K562 (cell line): Measurements from ENCODE around the gene ZNF24. TPM values are rescaled to one million over a fixed set of nuclear protein-coding genes. Genes with fewer than 3 reads are reported as not detected.
A peak's percentile ranks its signal among the peaks of the same experiment; 100 is the strongest.

Experiments
- AFF1 ChIP-seq, 2 experiments: fragments of 450-650 bp; IDR thresholded peaks; 2 replicates each; pipeline ENCODE4 v1.6.1; 2018; ENCODE audit warnings: mild to moderate bottlenecking in 2 of 2, low read depth in 1 of 2; ENCODE audit not compliant: partially characterized antibody in 2 of 2
- BACH1 ChIP-seq: fragments of 200-800 bp; sonication (Bioruptor generic); IDR thresholded peaks from 2 replicates; pipeline ENCODE4 v1.6.1; 2016; ENCODE audit warnings: missing genetic modification characterization, missing compliant biosample characterization
- EP300 ChIP-seq: IDR thresholded peaks from 2 replicates; pipeline ENCODE4 v1.6.1; 2012; ENCODE audit warnings: low read length, improper control_type of control experiment
- FOXP1 ChIP-seq: sonication (generic); formaldehyde crosslinking; IDR thresholded peaks from 2 replicates; pipeline ENCODE4 v1.8.0; 2022; ENCODE audit warnings: mild to moderate bottlenecking, missing genetic modification reagents
- GATA2 ChIP-seq: sonication (generic); formaldehyde crosslinking; IDR thresholded peaks from 2 replicates; pipeline ENCODE4 v1.4.0; 2020; ENCODE audit warnings: mild to moderate bottlenecking, missing genetic modification reagents
- IFI16 ChIP-seq: fragments of 250-450 bp; sonication (Bioruptor Pico); IDR thresholded peaks from 2 replicates; pipeline ENCODE4 v2.1.2; 2022; ENCODE audit warnings: mild to moderate bottlenecking, inconsistent platforms
- KLF6 ChIP-seq: fragments of 250-450 bp; sonication (Bioruptor Pico); IDR thresholded peaks from 2 replicates; pipeline ENCODE4 v1.4.0; 2020; ENCODE audit warnings: mild to moderate bottlenecking, moderate library complexity, borderline replicate concordance
- MXD1 ChIP-seq: fragments of 250-450 bp; sonication (Bioruptor Pico); IDR thresholded peaks from 2 replicates; pipeline ENCODE4 v1.8.0; 2021; ENCODE audit warnings: borderline replicate concordance, mild to moderate bottlenecking, moderate library complexity; ENCODE audit not compliant: poor library complexity, severe bottlenecking
- NRF1 ChIP-seq, 2 experiments: fragments of 450-650 bp; IDR thresholded peaks in 1 of 2; conservative IDR thresholded peaks in 1 of 2; 2 replicates each; pipeline ENCODE4 v1.6.1; 2014; ENCODE audit warnings: mild to moderate bottlenecking in 2 of 2
- PTTG1 ChIP-seq: fragments of 450-650 bp; IDR thresholded peaks from 2 replicates; pipeline ENCODE4 v1.6.1; 2016; ENCODE audit warnings: low read depth, mild to moderate bottlenecking, missing genetic modification characterization, missing compliant biosample characterization
- TFAM ChIP-seq: fragments of 250-450 bp; sonication (Bioruptor Pico); conservative IDR thresholded peaks from 2 replicates; pipeline ENCODE4 v1.5.0; 2021; ENCODE audit warnings: mild to moderate bottlenecking, moderate library complexity
- THRAP3 ChIP-seq: fragments of 450-650 bp; IDR thresholded peaks from 2 replicates; pipeline ENCODE4 v1.6.1; 2016; ENCODE audit warnings: mild to moderate bottlenecking, inconsistent platforms, borderline replicate concordance
- ZNF511 ChIP-seq: sonication (generic); formaldehyde crosslinking; IDR thresholded peaks from 2 replicates; pipeline ENCODE4 v1.8.0; 2022; ENCODE audit warnings: mild to moderate bottlenecking, missing genetic modification reagents
- ZNF561 ChIP-seq: fragments of 450-650 bp; formaldehyde crosslinking; conservative IDR thresholded peaks from 2 replicates; pipeline ENCODE4 v1.4.0; 2020; ENCODE audit warnings: mild to moderate bottlenecking, moderate library complexity
- polyA plus RNA-seq, 8 experiments: library from polyadenylated mRNA; depleted of rRNA in 4 of 8; stranded (reverse) in 5 of 8; unstranded in 3 of 8; fragments of >200 nt; fragmentation: Nextera tagmentation in 2 of 8; fragmentation: Illumina TruSeq in 1 of 8; extraction: Ambion mirVana in 2 of 8; extraction: Trizol in 1 of 8; gene quantifications; 2 replicates each; pipeline versions ENCODE4 v1.2.1 to v1.2.3, GENCODE V29; 2011 to 2014; ENCODE audit warnings: inconsistent platforms in 1 of 8, missing spikeins in 1 of 8
- total RNA-seq, 7 experiments: library from RNA; depleted of rRNA in 6 of 7; stranded (reverse); fragments of >200 nt in 6 of 7; fragmentation: Illumina TruSeq in 2 of 7; extraction: Trizol in 2 of 7; gene quantifications; 2 replicates each; pipeline versions ENCODE4 v1.2.1 to v1.2.3, GENCODE V29; 2011 to 2021; ENCODE audit warnings: low replicate concordance in 1 of 7
- TF ChIP-seq, protein P1 (sequence below): fragments of 250-450 bp; sonication (Bioruptor Pico); IDR thresholded peaks from 2 replicates; pipeline ENCODE4 v1.5.1; 2021; ENCODE audit warnings: mild to moderate bottlenecking
- TF ChIP-seq, protein P2 (sequence below): fragments of 250-450 bp; sonication (Bioruptor Pico); IDR thresholded peaks from 2 replicates; pipeline ENCODE4 v1.4.0; 2020; ENCODE audit warnings: mild to moderate bottlenecking, moderate library complexity
- TF ChIP-seq, protein P3 (sequence below): fragments of 450-650 bp; formaldehyde crosslinking; IDR thresholded peaks from 2 replicates; pipeline ENCODE4 v1.4.0; 2022; ENCODE audit warnings: mild to moderate bottlenecking, moderate library complexity

ZNF24 gene
- total and polyA plus RNA-seq, 9 of the 15 experiments (the other 6 are each of a cell fraction or from before 2014, with no cell fraction given): 35.7 to 72.8 (median 54.1) TPM

DNA sequence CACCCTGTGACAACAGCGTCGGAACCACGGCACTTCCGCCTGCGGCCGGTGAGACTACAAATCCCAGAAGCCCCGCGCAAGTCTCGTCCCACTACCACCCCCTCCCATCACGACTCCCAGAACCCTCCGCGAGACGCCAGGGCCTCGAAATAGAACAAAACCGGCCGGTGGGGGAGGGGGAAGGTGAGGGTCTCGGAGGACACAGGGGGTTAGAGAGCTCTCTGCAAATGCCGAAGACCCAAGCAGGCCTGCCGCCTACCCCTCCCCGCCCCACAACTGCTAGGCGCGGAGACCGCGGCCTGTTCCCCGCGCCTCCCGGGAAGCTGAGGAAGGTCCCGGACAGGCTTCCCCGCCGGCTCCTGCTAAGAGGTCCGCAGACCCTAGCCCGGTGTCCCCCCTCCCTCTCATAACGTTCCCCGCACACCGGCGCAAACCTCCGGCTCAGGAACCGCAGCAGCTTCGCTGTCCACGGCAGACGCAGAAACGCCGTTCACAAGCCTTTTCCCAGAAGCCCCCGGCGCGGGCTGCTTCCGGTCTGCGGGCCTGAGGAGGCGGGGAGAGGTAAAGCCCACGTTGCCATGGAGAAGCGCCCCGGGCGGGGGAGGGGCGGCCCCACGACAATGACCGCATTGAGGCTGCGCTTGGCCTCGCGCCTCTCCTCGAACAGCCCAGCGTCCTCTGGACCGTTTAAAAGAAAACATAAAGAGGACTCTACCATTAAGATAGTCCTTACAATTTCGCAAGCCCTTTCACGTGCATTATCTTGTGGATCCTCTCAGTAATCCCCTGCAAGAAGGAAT is at the start of gene ZNF24 (continued):
- TF ChIP-seq MXD1 (CRISPR knock-in tag): no peak
- TF ChIP-seq ZNF511 (CRISPR knock-in tag): no peak
- TF ChIP-seq KLF6 (CRISPR knock-in tag): no peak
- TF ChIP-seq BACH1 (tag): peak; percentile 38; the same call in 1 of the 2 replicates
- TF ChIP-seq AFF1 (IDR thresholded peaks at IDR 0.05; ENCODE audit: low read depth in 1 of 2, partially characterized antibody in 2 of 2): peak in 1 of 2 experiments; percentile 96
- no peak for TF ChIP-seq GATA2 (CRISPR knock-in tag)
- TF ChIP-seq NRF1 (conservative IDR thresholded peaks at IDR 0.05 in 1 of 2, IDR thresholded peaks at IDR 0.05 in 1 of 2): peak; percentile 90 to 91
- TF ChIP-seq EP300: peak; percentile 4; the same call in 1 of the 2 replicates
- TF ChIP-seq, protein P1, sequence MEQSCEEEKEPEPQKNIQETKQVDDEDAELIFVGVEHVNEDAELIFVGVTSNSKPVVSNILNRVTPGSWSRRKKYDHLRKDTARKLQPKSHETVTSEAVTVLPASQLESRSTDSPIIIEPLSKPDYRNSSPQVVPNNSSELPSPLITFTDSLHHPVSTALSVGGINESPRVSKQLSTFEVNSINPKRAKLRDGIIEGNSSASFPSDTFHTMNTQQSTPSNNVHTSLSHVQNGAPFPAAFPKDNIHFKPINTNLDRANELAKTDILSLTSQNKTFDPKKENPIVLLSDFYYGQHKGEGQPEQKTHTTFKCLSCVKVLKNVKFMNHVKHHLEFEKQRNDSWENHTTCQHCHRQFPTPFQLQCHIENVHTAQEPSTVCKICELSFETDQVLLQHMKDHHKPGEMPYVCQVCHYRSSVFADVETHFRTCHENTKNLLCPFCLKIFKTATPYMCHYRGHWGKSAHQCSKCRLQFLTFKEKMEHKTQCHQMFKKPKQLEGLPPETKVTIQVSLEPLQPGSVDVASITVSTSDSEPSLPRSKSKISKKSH: no peak
- no peak for TF ChIP-seq PTTG1 (tag)
- TF ChIP-seq FOXP1: 0 out of 2 replicates have a peak, but pooled peaks have one; percentile 2
- no peak for TF ChIP-seq THRAP3
- TF ChIP-seq ZNF561 (CRISPR knock-in tag): no peak
- TF ChIP-seq IFI16 (CRISPR knock-in tag): no peak
- TF ChIP-seq TFAM (CRISPR knock-in tag): no peak
- TF ChIP-seq, protein P2, sequence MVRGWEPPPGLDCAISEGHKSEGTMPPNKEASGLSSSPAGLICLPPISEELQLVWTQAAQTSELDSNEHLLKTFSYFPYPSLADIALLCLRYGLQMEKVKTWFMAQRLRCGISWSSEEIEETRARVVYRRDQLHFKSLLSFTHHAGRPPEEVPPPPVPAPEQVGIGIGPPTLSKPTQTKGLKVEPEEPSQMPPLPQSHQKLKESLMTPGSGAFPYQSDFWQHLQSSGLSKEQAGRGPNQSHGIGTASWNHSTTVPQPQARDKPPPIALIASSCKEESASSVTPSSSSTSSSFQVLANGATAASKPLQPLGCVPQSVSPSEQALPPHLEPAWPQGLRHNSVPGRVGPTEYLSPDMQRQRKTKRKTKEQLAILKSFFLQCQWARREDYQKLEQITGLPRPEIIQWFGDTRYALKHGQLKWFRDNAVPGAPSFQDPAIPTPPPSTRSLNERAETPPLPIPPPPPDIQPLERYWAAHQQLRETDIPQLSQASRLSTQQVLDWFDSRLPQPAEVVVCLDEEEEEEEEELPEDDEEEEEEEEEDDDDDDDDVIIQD (CRISPR knock-in tag): no peak
- TF ChIP-seq, protein P3, sequence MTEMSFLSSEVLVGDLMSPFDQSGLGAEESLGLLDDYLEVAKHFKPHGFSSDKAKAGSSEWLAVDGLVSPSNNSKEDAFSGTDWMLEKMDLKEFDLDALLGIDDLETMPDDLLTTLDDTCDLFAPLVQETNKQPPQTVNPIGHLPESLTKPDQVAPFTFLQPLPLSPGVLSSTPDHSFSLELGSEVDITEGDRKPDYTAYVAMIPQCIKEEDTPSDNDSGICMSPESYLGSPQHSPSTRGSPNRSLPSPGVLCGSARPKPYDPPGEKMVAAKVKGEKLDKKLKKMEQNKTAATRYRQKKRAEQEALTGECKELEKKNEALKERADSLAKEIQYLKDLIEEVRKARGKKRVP (CRISPR knock-in tag): no peak
